Activated CD4-positive, CD25-positive, alpha-beta regulatory T cell treated with anti-CD3 and anti-CD28 coated beads, Interleukin-2, amount 50 U/mL, for 72 hours (primary cell): ENCODE data around the gene MTA2.
A peak's percentile ranks its signal among the peaks of the same experiment; 100 is the strongest.

Source experiments
- DNase-seq: peaks from one replicate; pipeline ENCODE4 v3.0.0; 2021

Gene MTA2

DNA sequence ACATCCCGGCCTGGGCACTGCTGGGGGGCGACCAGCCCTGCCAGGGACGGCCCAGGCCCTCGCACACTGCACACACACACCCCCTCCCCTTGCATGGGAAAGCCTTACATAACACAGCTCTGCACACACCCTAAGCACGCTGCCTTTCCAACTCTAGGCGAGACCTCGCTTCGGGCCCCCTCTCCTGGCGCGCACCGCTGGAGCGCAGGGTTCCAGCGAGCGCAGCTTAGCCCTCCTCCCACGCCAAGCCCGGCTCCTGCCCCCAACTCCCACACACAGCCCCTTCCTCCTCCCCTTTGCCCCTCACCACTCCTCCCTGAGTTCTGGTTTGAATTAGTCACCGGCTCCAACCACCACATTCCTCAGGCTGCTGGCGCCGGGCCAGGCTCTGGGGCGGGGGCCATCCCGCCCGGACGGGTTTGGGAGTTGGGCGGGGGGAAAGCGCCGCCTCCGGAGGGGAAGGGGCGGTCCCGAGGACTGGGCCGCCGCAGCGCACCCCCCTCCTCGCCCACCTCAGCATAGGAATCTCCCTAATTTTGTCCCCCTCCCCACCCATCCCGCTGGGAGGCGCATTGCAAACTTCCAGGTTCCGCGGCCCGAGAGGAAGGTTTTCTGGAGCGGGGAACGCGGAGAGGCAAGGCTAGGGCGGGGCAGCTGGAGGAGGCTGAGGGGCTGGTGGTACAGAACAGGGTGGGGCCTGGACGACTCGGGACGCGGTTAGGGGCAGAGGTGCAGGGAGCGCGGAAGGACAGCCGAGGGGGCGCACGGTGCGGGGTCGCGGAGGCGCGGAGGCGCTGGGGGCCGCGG is 56.0 kb downstream of the MTA2 start:
- peak; percentile 59 for DNase-seq

DNA sequence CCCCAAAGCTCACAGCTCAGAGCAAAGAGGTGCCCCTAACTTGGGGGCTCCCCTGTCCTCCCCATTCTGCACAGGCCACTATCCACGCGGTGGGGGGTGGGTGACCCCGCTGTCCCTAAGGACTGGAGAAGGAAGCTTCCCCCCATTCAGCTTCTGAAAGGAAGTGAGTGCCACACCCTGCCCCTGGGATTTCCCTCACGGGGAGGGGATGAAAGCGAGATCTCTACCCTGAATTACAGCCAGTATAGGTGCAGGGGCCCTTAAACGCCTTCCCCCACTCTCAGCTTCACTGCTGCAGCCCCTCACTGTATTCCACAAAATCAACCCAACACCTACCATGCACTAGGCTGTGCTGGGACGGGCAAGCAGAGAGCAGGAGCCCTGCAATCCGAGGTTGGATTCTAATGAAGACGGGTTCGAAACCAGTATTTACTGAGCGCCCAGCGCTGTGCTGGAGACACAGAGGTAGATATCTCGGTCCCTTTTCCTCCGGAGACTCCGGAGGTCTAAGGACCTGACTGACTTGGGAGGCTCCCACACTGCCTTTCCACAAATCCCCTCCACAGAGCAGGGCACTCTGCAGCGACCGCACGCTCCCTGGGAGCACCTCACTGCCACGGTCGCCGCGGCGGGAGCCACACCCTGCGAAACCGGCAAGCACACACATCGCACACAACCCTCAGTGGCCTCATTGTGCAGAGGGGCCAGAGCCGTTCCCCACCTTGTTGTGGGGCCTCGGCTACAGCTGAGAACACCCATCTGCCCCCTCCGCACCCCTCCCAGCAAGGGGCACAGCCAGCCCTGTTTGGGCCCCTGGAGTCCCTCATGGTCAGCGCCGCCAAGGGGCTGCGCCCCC is 56.9 kb downstream of the MTA2 start:
- no peak for DNase-seq

DNA sequence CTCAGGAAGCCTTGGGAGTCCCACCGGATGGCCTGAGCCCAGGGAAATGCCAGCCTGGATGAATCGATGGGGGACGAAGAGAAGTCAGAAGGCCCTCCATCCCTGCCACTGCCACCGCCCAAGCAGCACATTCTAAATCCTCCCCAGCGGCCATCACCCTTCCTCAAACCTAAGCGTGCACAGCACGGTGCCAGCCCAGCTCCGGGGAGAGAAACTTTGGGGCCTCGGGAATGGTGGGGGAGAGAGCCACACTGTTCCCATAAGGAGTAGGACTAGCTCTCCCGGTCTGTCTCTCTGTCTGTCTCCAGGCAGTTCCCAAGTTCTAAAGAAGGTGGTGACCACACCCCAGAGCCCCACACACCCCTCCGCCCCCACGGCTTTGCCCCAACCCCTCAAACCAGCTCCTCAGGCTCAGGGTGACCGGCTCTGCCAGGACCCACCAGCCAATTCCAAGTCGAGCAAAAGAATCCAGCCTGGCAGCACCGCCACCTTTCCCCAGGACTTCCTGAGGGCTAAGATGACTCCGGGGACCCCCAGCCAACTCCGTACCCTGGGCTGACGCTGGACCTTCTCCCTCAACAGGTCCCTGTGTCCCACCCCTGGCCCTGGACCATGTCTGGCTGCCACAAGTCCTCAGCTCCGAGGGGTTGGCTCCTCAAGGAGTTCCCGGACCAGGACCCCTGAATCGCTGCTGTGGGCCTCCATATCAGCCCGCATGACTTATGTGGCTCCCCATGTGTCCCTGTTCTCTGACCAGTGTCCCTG is 57.8 kb downstream of the MTA2 start:
- DNase-seq, result no peak
